ENCODE results near the gene HS3ST4.
"Not testable (repeated sequence)": the region's sequence is repeated elsewhere in the genome, so short reads cannot be mapped to it uniquely, and the experiment has no call there.

Gene HS3ST4

GRCh38 chr16:25996052-25996451, 304.3 kb downstream of the HS3ST4 start:
- DNase-seq (ENCODE audit: low read depth): no peak

DNA sequence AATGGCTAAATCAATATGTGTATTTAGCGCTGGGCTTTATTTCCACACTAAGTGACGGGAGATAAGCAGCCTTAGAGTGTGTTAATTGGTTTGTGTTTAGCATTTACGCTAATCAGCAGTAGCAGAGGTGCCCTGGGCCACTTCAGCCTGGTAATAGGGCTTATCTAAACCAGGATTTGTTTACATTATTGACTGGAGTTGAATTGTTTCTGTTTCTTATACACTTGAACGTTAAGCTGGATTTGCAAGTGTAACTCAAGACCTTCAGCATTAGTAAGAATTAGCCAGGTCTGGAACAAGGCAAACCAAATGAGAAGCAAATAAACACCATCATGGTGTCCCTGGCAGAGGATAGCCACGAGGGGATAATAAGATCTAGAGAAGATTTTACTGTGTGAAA, 313.6 kb downstream of the HS3ST4 start:
- DNase-seq (ENCODE audit: low read depth): no peak

DNA sequence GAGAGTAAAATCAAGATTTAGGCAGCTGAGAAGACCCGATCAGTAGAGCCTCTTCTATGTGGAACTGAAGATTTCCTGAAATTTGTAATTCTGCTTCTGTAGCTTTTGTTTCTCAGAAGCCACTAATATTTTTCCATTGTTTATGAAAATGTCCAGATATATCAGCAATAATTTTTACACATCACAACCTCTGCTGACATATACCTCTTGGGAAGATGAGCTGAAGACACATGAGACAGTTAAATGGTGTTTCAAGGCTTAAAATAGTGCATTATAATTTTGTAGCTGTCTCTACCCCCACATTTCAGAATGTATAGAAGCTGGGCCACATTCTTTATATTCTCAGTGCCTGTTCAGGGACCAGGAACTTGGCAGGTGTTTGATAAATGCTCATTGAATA, 320.6 kb downstream of the HS3ST4 start:
- no peak for DNase-seq (ENCODE audit: low read depth)

DNA sequence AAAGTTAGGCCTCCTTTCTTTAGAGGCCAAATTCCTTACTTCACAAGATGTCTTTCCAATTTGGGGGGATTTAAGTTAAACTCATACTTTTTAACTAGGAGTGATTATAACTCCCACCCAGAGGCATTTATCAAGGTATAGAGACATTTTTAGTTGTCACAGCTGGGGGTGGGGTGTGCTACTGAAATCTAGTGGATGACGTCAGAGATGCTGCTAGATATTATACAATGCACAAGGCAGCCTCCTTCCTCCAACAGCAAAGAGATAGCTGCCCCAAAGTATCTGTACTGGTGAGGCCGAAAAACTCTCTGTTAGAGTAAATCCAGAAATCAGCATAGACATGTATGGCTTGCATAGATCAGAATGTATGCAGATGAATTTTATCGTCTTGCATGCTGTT, 324.0 kb downstream of the HS3ST4 start:
- no peak for DNase-seq (ENCODE audit: low read depth)

GRCh38 chr16:26016989-26017388, 325.2 kb downstream of the HS3ST4 start:
- no peak for DNase-seq (ENCODE audit: low read depth)

GRCh38 chr16:26019381-26020242, 327.9 kb downstream of the HS3ST4 start:
- DNase-seq (ENCODE audit: low read depth): no peak

DNA sequence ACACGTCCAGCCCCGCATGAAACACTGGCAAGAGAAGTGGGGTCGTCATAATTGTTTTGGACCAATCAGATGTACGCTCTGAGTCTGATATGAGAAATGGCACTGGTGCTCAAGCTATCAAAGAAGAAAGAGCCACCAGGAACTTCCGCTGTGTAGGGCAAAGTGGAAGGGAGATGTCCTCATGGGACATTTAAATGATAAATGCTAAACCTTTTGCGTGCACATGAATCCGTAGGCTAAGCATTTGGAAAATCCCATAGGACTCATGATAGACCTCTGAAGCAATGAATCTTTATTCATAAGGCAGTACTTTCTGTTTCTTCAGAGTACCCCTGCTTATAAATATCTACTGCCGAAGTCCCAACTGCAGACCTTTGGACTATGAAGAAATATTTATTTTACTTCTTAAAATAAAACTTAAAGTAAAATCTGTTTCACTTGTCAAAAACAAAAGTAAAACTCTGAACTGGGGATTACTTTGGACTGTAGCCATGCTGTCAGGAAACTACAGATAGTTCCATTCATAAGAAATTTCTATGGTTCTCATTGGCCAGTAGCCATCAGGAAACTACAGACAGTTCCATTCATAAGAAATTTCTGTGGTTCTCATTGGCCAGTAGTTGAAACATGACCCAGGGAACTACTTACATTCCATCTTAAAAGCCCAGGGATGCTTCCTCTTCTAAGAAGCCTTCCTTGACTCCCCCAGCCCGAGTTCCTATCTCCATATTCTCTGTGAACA, 335.1 kb downstream of the HS3ST4 start:
- no peak for DNase-seq (ENCODE audit: low read depth)

GRCh38 chr16:26031286-26031685, 339.5 kb downstream of the HS3ST4 start:
- DNase-seq (ENCODE audit: low read depth): no peak

DNA sequence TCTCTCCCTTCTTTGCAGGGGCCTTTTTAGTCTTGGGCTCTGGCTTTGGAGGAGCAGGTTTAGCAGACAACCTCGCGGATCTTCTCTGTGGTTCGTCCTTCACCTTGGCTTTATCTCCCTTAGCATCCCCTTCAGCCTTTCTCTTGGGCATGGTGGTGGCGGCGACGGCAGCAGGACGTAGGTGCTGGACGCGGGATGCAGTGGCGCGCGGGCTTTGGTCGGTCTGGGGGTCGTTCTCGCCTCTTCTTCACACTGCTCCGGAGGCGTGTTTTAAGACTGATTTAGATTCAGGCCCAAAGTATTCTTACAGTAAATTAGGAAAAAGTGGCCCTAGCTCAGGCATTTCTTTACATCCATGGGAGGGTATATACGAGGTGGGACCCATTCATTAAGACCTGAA, 340.9 kb downstream of the HS3ST4 start:
- DNase-seq (ENCODE audit: low read depth): not testable (repeated sequence)

- no peak for DNase-seq (ENCODE audit: low read depth)
Observed at GRCh38 chr16:26041952-26042668, 350.4 kb downstream of the HS3ST4 start.

GRCh38 chr16:26050472-26050871, 358.7 kb downstream of the HS3ST4 start:
- no peak for DNase-seq (ENCODE audit: low read depth)

DNA sequence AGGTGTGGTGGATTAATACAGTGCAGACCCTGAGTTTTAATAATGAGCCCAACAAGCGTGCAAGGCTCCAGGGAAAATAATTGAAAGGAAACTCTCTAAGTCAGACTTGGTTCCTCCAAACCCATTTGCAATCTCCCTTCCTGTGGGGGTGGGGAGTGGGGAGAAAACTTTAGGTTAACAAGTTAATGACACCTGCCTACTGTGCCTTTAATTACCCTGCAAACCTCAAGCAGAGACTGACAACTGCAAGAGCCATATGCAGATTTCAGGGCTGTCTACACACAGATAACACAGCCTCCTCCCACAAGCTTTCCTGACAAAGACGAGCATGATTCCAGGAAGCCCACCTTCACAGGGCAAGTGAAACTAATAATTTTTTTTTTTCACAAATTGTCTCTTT, 359.3 kb downstream of the HS3ST4 start:
- DNase-seq (ENCODE audit: low read depth): no peak

DNA sequence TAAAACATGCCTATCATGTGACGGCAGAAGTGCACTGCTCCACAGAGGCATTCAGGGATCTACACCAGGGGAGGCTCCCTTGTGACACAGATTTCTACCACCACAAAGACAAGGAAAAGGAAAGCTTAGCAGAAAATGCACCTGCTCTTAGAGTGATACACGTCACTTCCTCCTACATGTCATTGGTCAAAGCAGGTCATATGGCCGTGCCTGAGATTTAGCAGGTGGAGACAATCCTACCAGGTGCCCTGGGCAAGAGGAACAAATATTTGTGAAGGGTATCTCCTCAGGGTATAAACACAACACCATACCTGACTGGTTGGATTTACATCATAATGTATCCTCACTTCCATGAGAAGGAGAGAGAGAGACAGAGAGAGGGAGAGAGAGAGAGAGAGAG, 362.1 kb downstream of the HS3ST4 start:
- DNase-seq (ENCODE audit: low read depth): no peak

DNA sequence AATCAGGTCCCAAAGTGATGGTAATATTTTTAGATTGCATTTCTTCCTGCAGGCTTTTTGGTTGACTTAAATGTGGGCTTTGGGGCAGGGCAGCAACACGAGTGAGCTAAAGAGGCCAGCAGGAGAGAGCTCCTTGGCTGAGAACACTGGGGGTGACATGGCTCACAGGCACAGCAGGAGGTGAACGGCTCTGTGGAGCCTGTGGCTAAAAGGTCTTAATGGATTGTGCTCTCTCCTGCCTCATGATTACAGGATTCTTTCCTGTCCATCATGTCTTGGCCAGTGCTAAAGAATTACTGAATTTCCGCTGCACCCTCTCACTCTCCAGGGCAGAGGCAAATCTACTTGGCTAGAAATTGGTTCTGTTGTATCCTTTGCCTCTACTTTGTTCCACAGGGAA, 366.6 kb downstream of the HS3ST4 start:
- no peak for DNase-seq (ENCODE audit: low read depth)

DNA sequence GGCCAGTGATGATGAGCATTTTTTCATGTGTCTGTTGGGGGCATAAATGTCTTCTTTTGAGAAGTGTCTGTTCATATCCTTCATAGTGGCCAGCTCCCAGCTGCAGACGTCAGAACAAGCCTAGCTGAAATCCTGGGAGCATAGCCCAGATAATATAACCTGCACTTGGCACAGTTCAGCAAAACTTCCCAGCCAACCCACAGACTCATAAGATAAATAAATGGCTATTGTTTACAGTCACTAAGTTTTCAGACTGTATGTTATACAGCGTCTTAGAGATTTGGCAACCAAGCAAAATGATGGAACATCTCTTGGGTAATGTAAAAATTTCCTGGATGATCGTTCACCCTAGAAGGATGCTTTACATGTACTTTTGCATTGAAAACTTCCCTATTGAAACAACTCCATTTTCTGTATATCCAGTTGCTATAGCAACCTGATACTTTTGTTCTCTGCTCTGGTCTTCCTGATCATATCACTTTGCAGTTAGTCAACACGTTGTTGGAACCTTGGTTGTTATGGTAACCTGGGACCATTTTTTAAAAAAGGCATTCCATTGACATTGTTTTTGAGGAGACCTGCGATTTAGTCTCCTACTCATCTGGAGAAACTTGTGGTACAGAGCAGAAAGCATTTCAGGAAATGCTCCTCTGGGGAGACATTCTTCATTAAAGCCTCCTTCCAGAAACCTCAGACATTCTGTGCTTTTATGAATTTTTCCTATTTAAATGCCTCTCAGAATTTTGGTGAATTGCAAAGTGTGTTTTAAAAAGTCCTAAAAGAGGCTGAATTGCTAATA, 378.7 kb downstream of the HS3ST4 start:
- no peak for DNase-seq (ENCODE audit: low read depth)

DNA sequence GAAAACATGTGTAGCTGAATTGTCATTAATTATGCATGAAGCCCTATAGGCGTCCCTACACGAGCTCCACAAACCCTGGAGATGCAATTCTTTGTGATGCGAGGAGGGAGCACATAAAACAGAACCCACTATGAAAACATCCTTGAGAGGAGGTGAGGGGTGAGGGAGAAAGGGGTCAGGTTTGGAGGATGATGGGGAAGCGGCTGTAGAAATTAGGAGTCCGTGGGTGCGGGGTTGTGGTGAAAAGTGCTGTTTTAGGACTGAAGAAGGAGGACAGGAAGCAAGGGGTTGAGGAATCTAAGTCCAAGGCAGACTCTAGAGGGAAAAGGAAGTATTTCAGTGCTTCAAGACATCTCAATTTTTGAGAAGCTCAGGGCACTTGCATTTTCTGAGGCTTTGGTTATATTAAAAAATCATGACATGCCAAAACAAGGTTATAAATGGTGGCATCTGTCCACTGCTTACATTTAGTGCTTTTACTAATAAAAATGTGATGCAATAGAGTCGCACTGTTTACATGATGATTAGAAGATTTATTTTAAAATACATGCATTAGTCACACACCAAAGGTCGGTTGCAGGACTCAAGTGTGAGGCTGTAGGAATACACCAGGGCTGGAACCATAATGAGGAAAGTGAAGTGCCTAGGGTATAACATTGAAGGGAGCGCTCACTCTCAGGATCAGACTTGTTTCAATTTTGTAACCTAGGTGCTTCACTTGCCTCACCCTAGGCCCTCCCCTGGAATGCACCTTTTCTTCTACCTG, 379.5 kb downstream of the HS3ST4 start:
- no peak for DNase-seq (ENCODE audit: low read depth)

- no peak for DNase-seq (ENCODE audit: low read depth)
Observed at GRCh38 chr16:26078716-26079355, 387.1 kb downstream of the HS3ST4 start.

GRCh38 chr16:26087091-26087490, 395.3 kb downstream of the HS3ST4 start:
- DNase-seq (ENCODE audit: low read depth): no peak

DNA sequence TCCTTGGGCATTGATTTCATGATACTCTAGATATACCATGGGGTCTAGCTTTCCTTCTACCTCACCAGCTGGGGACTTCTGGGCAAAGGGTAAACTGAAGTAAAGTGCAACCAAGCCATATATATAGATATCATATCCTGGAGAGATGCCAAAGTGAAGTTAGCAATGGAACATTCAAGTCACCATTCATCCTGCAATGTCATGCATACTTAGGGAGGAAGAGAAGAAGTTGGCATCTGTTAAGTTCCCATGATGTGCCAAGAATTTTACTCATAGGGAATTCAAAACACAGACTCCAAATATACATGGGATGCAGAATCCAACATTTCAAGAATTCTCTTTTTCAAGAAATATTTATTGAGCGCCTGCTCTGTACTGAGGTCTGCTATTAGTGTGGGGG, 399.8 kb downstream of the HS3ST4 start:
- no peak for DNase-seq (ENCODE audit: low read depth)

GRCh38 chr16:26098206-26098605, 406.4 kb downstream of the HS3ST4 start:
- not testable (repeated sequence) for DNase-seq (ENCODE audit: low read depth)

- DNase-seq (ENCODE audit: low read depth): no peak
Observed at GRCh38 chr16:26102369-26102768, 410.6 kb downstream of the HS3ST4 start.

Measured in CMK (cell line).